CD4-positive, alpha-beta memory T cell (primary cell): ENCODE data around the gene FOXO3. TPM values are rescaled to one million over a fixed set of nuclear protein-coding genes. Genes with fewer than 3 reads are reported as not detected.
"Not testable (repeated sequence)": the region's sequence is repeated elsewhere in the genome, so short reads cannot be mapped to it uniquely, and the experiment has no call there.

Source experiments
- CTCF ChIA-PET: fragments of 350-600 bp; sonication (Branson Sonifier 250); formaldehyde crosslinking; loops from one replicate; lab custom pipeline; 2021; ENCODE audit warnings: inconsistent platforms; ENCODE audit not compliant: partially characterized antibody; lab: Charles Lee
- POLR2A ChIA-PET: fragments of 350-600 bp; sonication (Branson Sonifier 250); formaldehyde crosslinking; loops from one replicate; lab custom pipeline; 2021; ENCODE audit not compliant: partially characterized antibody; lab: Charles Lee
- DNase-seq, 5 donors: peaks; one replicate each; pipeline versions ENCODE4 v3.0.0 to v3.0.0-alpha.2; 2020 to 2022; ENCODE audit warnings: mixed read lengths in 1 of 5
- H3K27ac ChIP-seq: one replicate; pipeline ENCODE4 v1.7.0; 2013; ENCODE audit warnings: low read depth, low read length
- H3K27me3 ChIP-seq: 2 replicates; pipeline ENCODE4 v1.7.0; 2013; ENCODE audit warnings: mild to moderate bottlenecking, low read length, moderate library complexity; ENCODE audit not compliant: insufficient read depth
- H3K36me3 ChIP-seq: 2 replicates; pipeline ENCODE4 v1.7.0; 2013; ENCODE audit warnings: mild to moderate bottlenecking, low read length, moderate library complexity; ENCODE audit not compliant: insufficient read depth
- H3K4me1 ChIP-seq: 2 replicates; pipeline ENCODE4 v1.7.0; 2013; ENCODE audit warnings: mild to moderate bottlenecking, low read length, moderate library complexity; ENCODE audit not compliant: insufficient read depth
- H3K4me3 ChIP-seq, 2 donors: one replicate each; pipeline ENCODE4 v1.7.0; 2013; ENCODE audit warnings: low read length in 2 of 2, mild to moderate bottlenecking in 1 of 2
- H3K9me3 ChIP-seq, 2 donors: one replicate each; pipeline ENCODE4 v1.7.0; 2013; ENCODE audit warnings: low read length in 2 of 2, control low read depth in 1 of 2; ENCODE audit not compliant: control insufficient read depth in 1 of 2
- H3K27ac Mint-ChIP-seq, 7 donors: one replicate each; pipeline ENCODE4 v1.8.0; 2020 to 2021; ENCODE audit warnings: mixed read lengths in 7 of 7, mild to moderate bottlenecking in 6 of 7, inconsistent platforms in 3 of 7, moderate library complexity in 3 of 7
- H3K27me3 Mint-ChIP-seq, 2 donors: one replicate each; pipeline ENCODE4 v1.8.0; 2020 to 2021; ENCODE audit warnings: mixed read lengths in 2 of 2
- H3K36me3 Mint-ChIP-seq, 2 donors: one replicate each; pipeline ENCODE4 v1.8.0; 2020 to 2021; ENCODE audit warnings: mixed read lengths in 2 of 2, inconsistent platforms in 1 of 2, mild to moderate bottlenecking in 1 of 2
- H3K4me1 Mint-ChIP-seq, 4 donors: one replicate each; pipeline ENCODE4 v1.8.0; 2020 to 2021; ENCODE audit warnings: mixed read lengths in 4 of 4, mild to moderate bottlenecking in 1 of 4
- H3K4me3 Mint-ChIP-seq, 8 donors: one replicate each; pipeline ENCODE4 v1.8.0; 2020 to 2021; ENCODE audit warnings: mixed read lengths in 8 of 8, mild to moderate bottlenecking in 7 of 8, moderate library complexity in 6 of 8, inconsistent platforms in 3 of 8
- H3K9me3 Mint-ChIP-seq, 8 donors: one replicate each; pipeline ENCODE4 v1.8.0; 2020 to 2021; ENCODE audit warnings: mixed read lengths in 8 of 8, mild to moderate bottlenecking in 5 of 8, inconsistent platforms in 3 of 8, moderate library complexity in 1 of 8
- intact Hi-C: fragments of 100-400 bp; cut with micrococcal nuclease; formaldehyde crosslinking; loops from one replicate; pipeline ENCODE4 v1.15.1; 2023
- polyA plus RNA-seq, 2 donors: library from polyadenylated mRNA; unstranded; fragments of 300-500 nt; fragmentation: Illumina TruSeq; gene quantifications; one replicate each; pipeline ENCODE4 v1.2.3, GENCODE V29; 2021
- total RNA-seq, 2 experiments: library from RNA; stranded (reverse); gene quantifications; one replicate each; pipeline ENCODE4 v1.2.3, GENCODE V29; 2021

FOXO3 gene
- total and polyA plus RNA-seq, 4 experiments from 2014 or later: 18.3 to 27.0 (median 25.0) TPM

DNA sequence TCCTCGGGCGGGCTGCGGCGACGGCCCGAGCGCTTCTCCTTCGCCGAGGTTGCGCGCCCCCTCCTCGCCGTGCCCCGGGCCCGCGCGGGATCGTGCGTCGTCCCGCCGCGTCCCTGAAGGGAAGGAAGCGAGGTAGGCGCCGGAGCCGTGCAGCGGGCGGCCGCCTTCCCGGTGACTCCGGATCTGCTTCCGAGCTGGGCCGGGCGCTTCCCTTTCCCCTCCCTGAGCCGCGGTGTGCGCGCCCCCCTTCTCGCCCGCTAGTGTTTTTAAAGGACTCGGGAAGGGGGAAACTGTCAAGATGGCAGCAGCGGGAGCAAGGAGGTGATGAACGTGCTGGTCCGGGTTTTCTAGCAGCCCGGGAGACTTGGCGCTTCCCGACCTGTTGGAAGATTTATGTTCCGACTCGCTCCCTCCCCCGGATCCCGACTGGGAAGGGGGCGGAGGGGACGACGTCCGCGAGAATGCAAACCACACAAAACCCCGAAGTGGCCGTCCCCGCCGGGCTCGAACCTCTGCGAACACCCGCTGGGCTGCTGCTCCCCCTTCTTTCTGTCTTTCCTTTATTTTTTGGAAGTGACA, 744 bp upstream of the FOXO3 start:
- Histone ChIP-seq H3K27me3 (no peaks in the 10 kb centered on the region), H3K36me3 (no peaks in the 10 kb centered on the region), H3K27ac (peak overlapping the region; percentile 97), H3K4me3 (peak overlapping the region; percentile 81 to 98), H3K9me3 (no peaks in the 10 kb centered on the region), H3K4me1 (peaks cover 39% of the 10 kb centered on the region)
- ChIA-PET POLR2A (interaction anchor here (0.8 to 5.2 kb wide), 34 partner anchors 9 to 1532 kb away, joined by 3 to 84 read pairs (median 6); partner anchors contain the start of genes AK9, ARMC2, CD164 and CEP57L1), CTCF (interaction anchor here (1.0 to 1.6 kb wide), 3 partner anchors 333 to 822 kb away, joined by 3 to 5 read pairs (median 3); partner anchors contain the start of gene CD164)
- H3K27me3 Mint-ChIP-seq: no peaks in the 10 kb centered on the region
- peak in 2 of 5 donors; percentile 40 to 51 for DNase-seq
- peaks cover 23 to 42% (median 35%) of the 10 kb centered on the region in 4 donors for H3K4me1 Mint-ChIP-seq
- H3K9me3 Mint-ChIP-seq: peaks cover 0 to 2% (median 0%) of the 10 kb centered on the region in 8 donors
- intact Hi-C loops: loop anchor here (1.0 to 5.0 kb wide), 9 partner anchors 107 to 822 kb away; partner anchors contain the start of genes CD164, CEP57L1 and SNX3
- peak overlapping the region; percentile 92 to 98 (median 94) for H3K27ac Mint-ChIP-seq
- peaks cover 9 to 21% of the 10 kb centered on the region in 2 donors for H3K36me3 Mint-ChIP-seq
- H3K4me3 Mint-ChIP-seq: peak overlapping the region; percentile 89 to 95 (median 91)

DNA sequence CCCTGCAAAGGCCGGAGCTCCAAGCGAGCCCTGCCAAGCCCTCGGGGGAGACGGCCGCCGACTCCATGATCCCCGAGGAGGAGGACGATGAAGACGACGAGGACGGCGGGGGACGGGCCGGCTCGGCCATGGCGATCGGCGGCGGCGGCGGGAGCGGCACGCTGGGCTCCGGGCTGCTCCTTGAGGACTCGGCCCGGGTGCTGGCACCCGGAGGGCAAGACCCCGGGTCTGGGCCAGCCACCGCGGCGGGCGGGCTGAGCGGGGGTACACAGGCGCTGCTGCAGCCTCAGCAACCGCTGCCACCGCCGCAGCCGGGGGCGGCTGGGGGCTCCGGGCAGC, 561 bp downstream of the FOXO3 start:
- H3K27me3 Mint-ChIP-seq, DNase-seq, H3K4me3 ChIP-seq, H3K27me3 ChIP-seq, H3K4me3 Mint-ChIP-seq, H3K36me3 ChIP-seq, H3K27ac Mint-ChIP-seq, CTCF ChIA-PET, H3K27ac ChIP-seq, intact Hi-C loops, H3K9me3 Mint-ChIP-seq, H3K9me3 ChIP-seq: not testable (repeated sequence)
- peaks cover 52% of the 10 kb centered on the region for H3K4me1 ChIP-seq
- H3K36me3 Mint-ChIP-seq: peaks cover 9 to 23% of the 10 kb centered on the region in 2 donors
- POLR2A ChIA-PET: interaction anchor here (1.1 to 5.2 kb wide), 4 partner anchors 12 to 512 kb away, joined by 4 to 44 read pairs (median 34); partner anchors contain the start of gene ARMC2
- peaks cover 36 to 55% (median 48%) of the 10 kb centered on the region in 4 donors for H3K4me1 Mint-ChIP-seq

DNA sequence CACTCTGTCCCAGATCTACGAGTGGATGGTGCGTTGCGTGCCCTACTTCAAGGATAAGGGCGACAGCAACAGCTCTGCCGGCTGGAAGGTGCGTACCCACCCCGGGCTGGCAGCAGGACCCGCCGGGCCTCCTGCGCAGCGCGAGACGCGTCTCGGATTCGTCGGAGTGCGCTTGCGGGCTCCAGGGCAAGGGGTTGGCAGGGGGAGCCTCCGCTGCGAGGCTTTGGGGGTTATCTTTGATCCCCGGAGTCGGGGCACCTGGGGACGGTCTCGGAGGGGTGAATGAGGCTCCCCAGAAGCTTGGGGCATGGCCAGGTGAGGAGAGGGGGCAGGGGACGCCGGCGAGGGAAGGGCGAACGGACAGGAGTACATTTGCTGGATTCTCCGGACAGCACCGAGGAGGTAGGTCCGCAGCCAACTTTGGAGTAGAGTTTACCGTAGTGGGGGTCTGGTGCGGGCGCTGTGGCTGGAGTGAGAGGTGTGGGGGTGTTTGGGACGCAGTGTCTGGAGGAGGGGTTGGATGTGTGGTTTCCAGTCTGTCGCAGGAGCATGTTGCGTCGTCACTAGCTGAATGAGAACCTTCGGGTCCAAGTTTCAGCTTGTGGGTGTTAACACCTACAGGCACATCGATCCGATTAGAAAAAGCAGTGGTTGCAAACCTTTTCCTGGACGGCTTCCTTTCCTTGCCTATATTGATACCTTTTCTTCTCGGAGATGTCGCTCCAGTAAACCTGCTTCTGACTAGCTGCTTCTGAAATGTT, 1.2 kb downstream of the FOXO3 start:
- intact Hi-C loops: no loop called here
- Histone ChIP-seq H3K4me3 (no peak overlapping the region), H3K9me3 (no peaks in the 10 kb centered on the region), H3K27me3 (no peaks in the 10 kb centered on the region), H3K4me1 (peaks cover 57% of the 10 kb centered on the region), H3K27ac (no peak overlapping the region), H3K36me3 (no peaks in the 10 kb centered on the region)
- Mint-ChIP-seq H3K9me3 (peaks cover 0 to 2% (median 0%) of the 10 kb centered on the region in 8 donors), H3K27me3 (no peaks in the 10 kb centered on the region), H3K36me3 (peaks cover 9 to 23% of the 10 kb centered on the region in 2 donors), H3K4me3 (peak overlapping the region; percentile 75 to 86 (median 81)), H3K4me1 (peaks cover 40 to 60% (median 53%) of the 10 kb centered on the region in 4 donors), H3K27ac (peak overlapping the region; percentile 72 to 95 (median 89))
- DNase-seq: peak in 2 of 5 donors; percentile 5 to 39
- ChIA-PET POLR2A (interaction anchor here (0.6 to 5.2 kb wide), 5 partner anchors 12 to 511 kb away, joined by 3 to 44 read pairs (median 25); partner anchors contain the start of gene ARMC2), CTCF (no interaction called here)

DNA sequence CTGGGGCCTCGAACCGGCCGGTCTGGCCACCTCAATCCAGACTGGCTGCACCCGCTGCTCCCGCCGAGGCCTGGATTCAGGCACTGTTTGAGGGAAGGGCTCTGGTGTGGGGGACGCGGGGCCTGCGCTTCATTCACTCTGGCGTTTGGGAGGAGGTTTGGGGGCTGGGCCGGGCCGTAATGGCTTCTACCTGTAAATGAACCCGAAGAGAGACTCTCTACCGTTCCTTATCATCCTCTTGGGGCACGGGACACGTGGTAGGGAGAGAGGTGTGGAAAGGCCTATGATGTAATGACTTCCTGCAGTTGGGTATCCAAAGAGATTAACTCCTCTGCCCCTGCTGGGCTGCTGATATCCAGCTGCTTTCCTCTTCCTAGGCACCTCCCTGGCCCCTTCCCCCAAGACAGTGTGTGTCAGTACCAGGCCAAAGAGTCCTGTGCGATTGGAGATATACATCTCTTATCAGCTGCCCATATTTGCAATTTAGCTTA, 1.8 kb downstream of the FOXO3 start:
- no peaks in the 10 kb centered on the region for H3K27me3 Mint-ChIP-seq
- ChIA-PET CTCF (no interaction called here), POLR2A (interaction anchor here (0.6 kb wide), 1 partner anchor 189 kb away, joined by 3 read pairs; no protein-coding TSS in a partner anchor)
- H3K9me3 ChIP-seq: no peaks in the 10 kb centered on the region
- H3K27ac ChIP-seq: no peak overlapping the region
- peaks cover 9 to 26% of the 10 kb centered on the region in 2 donors for H3K36me3 Mint-ChIP-seq
- peaks cover 56% of the 10 kb centered on the region for H3K4me1 ChIP-seq
- H3K4me1 Mint-ChIP-seq: peaks cover 42 to 61% (median 53%) of the 10 kb centered on the region in 4 donors
- no peak for DNase-seq
- H3K9me3 Mint-ChIP-seq: peaks cover 0 to 2% (median 0%) of the 10 kb centered on the region in 8 donors
- H3K27me3 ChIP-seq: no peaks in the 10 kb centered on the region
- no peaks in the 10 kb centered on the region for H3K36me3 ChIP-seq
- H3K27ac Mint-ChIP-seq: peak overlapping the region; percentile 72 to 95 (median 89)
- intact Hi-C loops: no loop called here
- peak overlapping the region; percentile 75 to 86 (median 80) for H3K4me3 Mint-ChIP-seq
- H3K4me3 ChIP-seq: no peak overlapping the region

DNA sequence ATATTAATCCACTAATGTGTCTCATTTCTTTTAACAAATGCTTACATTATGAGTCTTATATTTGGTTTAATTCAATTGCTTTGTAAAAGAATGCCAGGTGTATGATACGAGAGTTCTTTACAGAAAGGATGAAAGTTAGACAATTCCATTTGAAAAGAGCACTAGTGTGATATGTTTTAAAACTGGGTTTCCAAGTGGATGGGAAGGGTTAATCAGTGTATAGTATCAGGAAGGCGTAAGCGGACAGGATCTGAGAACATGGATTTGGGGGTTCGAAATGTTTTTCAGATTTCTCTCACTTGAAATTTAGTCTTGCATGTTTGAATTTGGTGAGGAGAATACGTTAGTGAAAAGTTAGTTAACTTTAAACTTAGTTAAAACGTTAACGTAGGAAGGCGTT, 2.6 kb downstream of the FOXO3 start:
- no peaks in the 10 kb centered on the region for H3K27me3 Mint-ChIP-seq
- no peak overlapping the region for H3K4me3 ChIP-seq
- H3K27me3 ChIP-seq: no peaks in the 10 kb centered on the region
- ChIA-PET POLR2A (no interaction called here), CTCF (no interaction called here)
- H3K4me1 Mint-ChIP-seq: peaks cover 45 to 64% (median 56%) of the 10 kb centered on the region in 4 donors
- peak overlapping the region in 3 of 7 donors; percentile 28 to 95 (median 89) for H3K27ac Mint-ChIP-seq
- H3K4me3 Mint-ChIP-seq: peak overlapping the region in 7 of 8 donors; percentile 13 to 86 (median 67)
- no peaks in the 10 kb centered on the region for H3K9me3 ChIP-seq
- no peak overlapping the region for H3K27ac ChIP-seq
- H3K36me3 Mint-ChIP-seq: peaks cover 13 to 25% of the 10 kb centered on the region in 2 donors
- intact Hi-C loops: no loop called here
- no peak for DNase-seq
- H3K9me3 Mint-ChIP-seq: peaks cover 0 to 2% (median 0%) of the 10 kb centered on the region in 8 donors
- peaks cover under 1% of the 10 kb centered on the region for H3K36me3 ChIP-seq
- peaks cover 56% of the 10 kb centered on the region for H3K4me1 ChIP-seq

DNA sequence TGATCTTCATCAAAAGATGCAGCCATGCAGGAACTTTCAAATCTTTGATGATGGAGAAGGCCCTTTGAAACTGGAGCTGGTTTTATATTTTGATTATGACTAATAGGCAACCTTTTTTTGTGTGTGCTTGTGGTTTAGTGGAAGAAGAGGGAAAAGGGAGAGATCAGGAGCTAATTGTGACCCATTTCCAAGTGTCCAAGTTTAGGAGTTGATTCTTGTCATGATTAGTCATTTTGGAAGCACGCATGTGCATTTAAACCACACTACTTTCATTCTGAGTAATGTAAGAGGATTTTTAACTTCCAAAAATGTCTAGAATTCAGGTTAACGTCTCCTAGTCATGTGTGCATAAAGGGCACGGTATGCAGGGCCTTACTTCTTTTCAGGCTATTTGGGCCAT, 3.5 kb downstream of the FOXO3 start:
- peak overlapping the region in 6 of 7 donors; percentile 72 to 90 (median 82) for H3K27ac Mint-ChIP-seq
- H3K4me1 ChIP-seq: peaks cover 59% of the 10 kb centered on the region
- H3K27me3 Mint-ChIP-seq: no peaks in the 10 kb centered on the region
- intact Hi-C loops: loop anchor here (2.0 kb wide), 1 partner anchor 17 kb away; no protein-coding TSS in a partner anchor
- peaks cover 53 to 70% (median 63%) of the 10 kb centered on the region in 4 donors for H3K4me1 Mint-ChIP-seq
- CTCF ChIA-PET: interaction anchor here (1.7 to 2.1 kb wide), 2 partner anchors 508 to 509 kb away, joined by 4 to 8 read pairs; no protein-coding TSS in a partner anchor
- H3K36me3 ChIP-seq: peaks cover 9% of the 10 kb centered on the region
- H3K9me3 Mint-ChIP-seq: no peaks in the 10 kb centered on the region
- DNase-seq: no peak
- H3K36me3 Mint-ChIP-seq: peaks cover 21 to 26% of the 10 kb centered on the region in 2 donors
- H3K27me3 ChIP-seq: no peaks in the 10 kb centered on the region
- H3K9me3 ChIP-seq: no peaks in the 10 kb centered on the region
- H3K4me3 Mint-ChIP-seq: peak overlapping the region in 6 of 8 donors; percentile 4 to 81 (median 49)
- POLR2A ChIA-PET: interaction anchor here (2.0 to 3.3 kb wide), 2 partner anchors 11 to 531 kb away, joined by 5 to 17 read pairs; partner anchors contain the start of genes CEP57L1 and SESN1
- H3K27ac ChIP-seq: peak overlapping the region; percentile 35
- no peak overlapping the region for H3K4me3 ChIP-seq
